GM23248 (cell line): ENCODE data around the gene MEF2A.

Experiments used
- EZH2 ChIP-seq: fragments of 200-600 bp; sonication (generic); IDR thresholded peaks from 2 replicates; pipeline ENCODE4 v1.6.1; 2018; ENCODE audit warnings: antibody characterized with exemption, mild to moderate bottlenecking; ENCODE audit not compliant: insufficient read depth, poor library complexity, severe bottlenecking
- EZH2phosphoT487 ChIP-seq: fragments of 200-600 bp; sonication (generic); IDR thresholded peaks from 2 replicates; pipeline ENCODE4 v1.6.1; 2018; ENCODE audit warnings: antibody characterized with exemption, moderate library complexity, mild to moderate bottlenecking, low read depth; ENCODE audit not compliant: insufficient read depth

DNA sequence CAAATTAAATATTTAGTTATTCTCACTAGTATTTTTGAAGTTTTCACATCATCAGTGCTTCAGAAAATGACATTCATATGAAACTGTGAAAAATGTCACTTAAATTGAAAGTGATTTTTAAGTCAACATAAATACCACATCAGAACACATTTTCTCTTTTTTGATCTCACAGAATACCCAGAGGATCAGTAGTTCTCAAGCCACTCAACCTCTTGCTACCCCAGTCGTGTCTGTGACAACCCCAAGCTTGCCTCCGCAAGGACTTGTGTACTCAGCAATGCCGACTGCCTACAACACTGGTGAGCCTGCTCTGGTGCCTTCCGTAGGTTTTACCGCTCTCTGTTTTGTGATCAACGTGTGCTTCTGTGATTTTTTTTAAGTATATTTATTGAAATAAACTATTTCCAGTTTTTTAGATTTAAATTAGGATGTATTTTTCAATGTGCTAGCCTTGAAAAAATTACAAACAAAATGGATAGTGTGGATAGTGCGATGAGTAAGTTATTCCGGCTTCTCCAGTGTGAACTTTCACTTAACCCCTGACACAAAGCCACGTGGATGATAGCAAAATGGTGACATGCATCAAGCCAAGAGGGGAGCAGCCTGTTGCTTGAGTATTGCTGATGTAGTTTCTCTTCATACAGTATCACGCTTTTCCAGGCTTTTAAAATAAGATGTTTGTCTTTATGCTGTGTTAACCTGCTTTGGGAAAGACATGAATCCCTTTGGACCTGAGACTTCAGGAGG is 140.9 kb downstream of the MEF2A start:
- no peak for TF ChIP-seq EZH2
- no peak for TF ChIP-seq EZH2phosphoT487
